PC-9 (cell line): ENCODE results near the gene MUC3A. TPM values are rescaled to one million over a fixed set of nuclear protein-coding genes. Genes with fewer than 3 reads are reported as not detected.

Experiments
- BruUV-seq: library from RNA; stranded (reverse); fragments of 400-500 nt; replicated peaks from 2 replicates; lab custom pipeline; 2021; lab: Mats Ljungman, UMichigan
- CTCF ChIA-PET: fragments of 300-600 bp; sonication (Branson Sonifier 250); formaldehyde crosslinking; loops from one replicate; lab custom pipeline; 2022; ENCODE audit warnings: antibody characterized with exemption; lab: Charles Lee
- POLR2A ChIA-PET: fragments of 300-600 bp; sonication (Branson Sonifier 250); formaldehyde crosslinking; loops from one replicate; lab custom pipeline; 2022; ENCODE audit warnings: antibody characterized with exemption; ENCODE audit not compliant: unreplicated experiment; lab: Charles Lee
- DNase-seq, 2 experiments: peaks; one replicate each; pipeline versions ENCODE4 v3.0.0 to v3.0.0-alpha.2; 2015 to 2022; ENCODE audit warnings: mixed read lengths in 1 of 2
- H2AFZ ChIP-seq: fragments of 200-600 bp; sonication (generic); 2 replicates; pipeline ENCODE4 v1.8.1; 2017; ENCODE audit warnings: antibody characterized with exemption
- H3F3A ChIP-seq: fragments of 200-600 bp; sonication (generic); 2 replicates; pipeline ENCODE4 v1.8.1; 2017; ENCODE audit warnings: antibody characterized with exemption, mild to moderate bottlenecking, low read depth; ENCODE audit not compliant: insufficient read depth
- H3K27ac ChIP-seq: fragments of 200-600 bp; sonication (generic); 2 replicates; pipeline ENCODE4 v1.6.1; 2016; ENCODE audit warnings: mixed run types
- H3K27me3 ChIP-seq: fragments of 200-600 bp; sonication (generic); 2 replicates; pipeline ENCODE4 v1.6.1; 2016; ENCODE audit warnings: low read depth, mixed run types; ENCODE audit not compliant: insufficient read depth
- H3K36me3 ChIP-seq: fragments of 200-600 bp; sonication (generic); 2 replicates; pipeline ENCODE4 v1.6.1; 2016; ENCODE audit warnings: low read depth, mixed run types
- H3K4me1 ChIP-seq: fragments of 200-600 bp; sonication (generic); replicated peaks from 2 replicates; pipeline ENCODE4 v1.6.1; 2016; ENCODE audit warnings: mixed run types; ENCODE audit not compliant: insufficient read depth
- H3K4me2 ChIP-seq: fragments of 200-600 bp; sonication (generic); 2 replicates; pipeline ENCODE4 v1.6.1; 2017; ENCODE audit warnings: mixed run types
- H3K4me3 ChIP-seq: fragments of 200-600 bp; sonication (generic); 2 replicates; pipeline ENCODE4 v1.6.1; 2016; ENCODE audit warnings: mixed run types
- H3K79me2 ChIP-seq: fragments of 200-600 bp; sonication (generic); 2 replicates; pipeline ENCODE4 v1.6.1; 2017; ENCODE audit warnings: low read depth, mixed run types
- H3K9me2 ChIP-seq: fragments of 200-600 bp; sonication (generic); 2 replicates; pipeline ENCODE4 v1.8.1; 2017; ENCODE audit warnings: mild to moderate bottlenecking; ENCODE audit not compliant: insufficient read depth
- H3K9me3 ChIP-seq: fragments of 200-600 bp; sonication (generic); 2 replicates; pipeline ENCODE4 v1.8.1; 2016; ENCODE audit warnings: low read depth; ENCODE audit not compliant: insufficient read depth
- H4K20me1 ChIP-seq: fragments of 200-600 bp; sonication (generic); 2 replicates; pipeline ENCODE4 v1.8.1; 2017; ENCODE audit not compliant: insufficient read depth
- EZH2 ChIP-seq: fragments of 200-600 bp; sonication (generic); IDR thresholded peaks from 2 replicates; pipeline ENCODE4 v1.8.0; 2017; ENCODE audit warnings: antibody characterized with exemption, low read depth
- intact Hi-C: fragments of 100-400 bp; cut with micrococcal nuclease; formaldehyde crosslinking; loops from one replicate; pipeline ENCODE4 v1.10.0; 2022; ENCODE audit not compliant: unreplicated experiment
- total RNA-seq: library from RNA; stranded (reverse); gene quantifications from 2 replicates; pipeline ENCODE4 v1.2.3, GENCODE V29; 2021
- TF ChIP-seq, protein P1 (sequence below): fragments of 200-600 bp; sonication (generic); conservative IDR thresholded peaks from 2 replicates; pipeline ENCODE4 v1.6.1; 2017; ENCODE audit warnings: mixed run types, antibody characterized with exemption, mild to moderate bottlenecking, moderate library complexity

Gene MUC3A
- total RNA-seq, 1 experiment from 2014 or later, result 0.90 TPM

DNA sequence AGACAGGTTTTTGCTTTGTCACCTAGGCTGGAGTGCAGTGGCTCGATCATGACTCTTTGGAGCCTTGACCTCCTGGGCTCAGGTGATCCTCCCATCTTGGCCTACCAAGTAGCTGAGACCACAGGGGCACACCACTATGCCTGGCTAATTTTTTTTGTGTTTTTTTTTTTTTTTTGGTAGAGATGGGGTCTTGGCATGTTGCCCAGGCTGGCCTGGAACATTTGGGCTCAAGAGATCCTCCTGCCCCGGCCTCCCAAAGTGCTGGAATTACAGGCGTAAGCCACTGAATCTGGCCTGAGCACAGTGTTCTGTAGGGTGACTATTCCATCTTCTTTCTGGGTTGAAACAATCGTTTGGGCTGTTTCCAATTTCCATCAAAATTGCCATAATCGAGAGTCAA is 1.5 kb upstream of the MUC3A start:
- Histone ChIP-seq H3F3A (peaks cover 6% of the 10 kb centered on the region; the same call in 1 of the 2 replicates), H3K9me3 (0 out of 2 replicates have a peak, but pooled peaks cover 3% of the 10 kb centered on the region), H3K4me2 (no peak overlapping the region), H3K27me3 (peaks cover 59% of the 10 kb centered on the region), H3K27ac (no peak overlapping the region), H2AFZ (no peak overlapping the region), H4K20me1 (no peaks in the 10 kb centered on the region), H3K4me1 (peaks cover 6% of the 10 kb centered on the region), H3K79me2 (no peaks in the 10 kb centered on the region), H3K36me3 (no peaks in the 10 kb centered on the region), H3K9me2 (no peaks in the 10 kb centered on the region), H3K4me3 (no peak overlapping the region)
- no peak for TF ChIP-seq EZH2
- TF ChIP-seq, protein P1, sequence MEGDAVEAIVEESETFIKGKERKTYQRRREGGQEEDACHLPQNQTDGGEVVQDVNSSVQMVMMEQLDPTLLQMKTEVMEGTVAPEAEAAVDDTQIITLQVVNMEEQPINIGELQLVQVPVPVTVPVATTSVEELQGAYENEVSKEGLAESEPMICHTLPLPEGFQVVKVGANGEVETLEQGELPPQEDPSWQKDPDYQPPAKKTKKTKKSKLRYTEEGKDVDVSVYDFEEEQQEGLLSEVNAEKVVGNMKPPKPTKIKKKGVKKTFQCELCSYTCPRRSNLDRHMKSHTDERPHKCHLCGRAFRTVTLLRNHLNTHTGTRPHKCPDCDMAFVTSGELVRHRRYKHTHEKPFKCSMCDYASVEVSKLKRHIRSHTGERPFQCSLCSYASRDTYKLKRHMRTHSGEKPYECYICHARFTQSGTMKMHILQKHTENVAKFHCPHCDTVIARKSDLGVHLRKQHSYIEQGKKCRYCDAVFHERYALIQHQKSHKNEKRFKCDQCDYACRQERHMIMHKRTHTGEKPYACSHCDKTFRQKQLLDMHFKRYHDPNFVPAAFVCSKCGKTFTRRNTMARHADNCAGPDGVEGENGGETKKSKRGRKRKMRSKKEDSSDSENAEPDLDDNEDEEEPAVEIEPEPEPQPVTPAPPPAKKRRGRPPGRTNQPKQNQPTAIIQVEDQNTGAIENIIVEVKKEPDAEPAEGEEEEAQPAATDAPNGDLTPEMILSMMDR, result no peak
- no peak for DNase-seq
- CTCF ChIA-PET, result interaction anchor here (0.6 kb wide), 1 partner anchor 133 kb away, joined by 4 read pairs; no protein-coding TSS in a partner anchor
- POLR2A ChIA-PET, result interaction anchor here (0.6 kb wide), 1 partner anchor 626 kb away, joined by 3 read pairs; no protein-coding TSS in a partner anchor
- intact Hi-C loops, result no loop called here
- no TSS peak for BruUV-seq

DNA sequence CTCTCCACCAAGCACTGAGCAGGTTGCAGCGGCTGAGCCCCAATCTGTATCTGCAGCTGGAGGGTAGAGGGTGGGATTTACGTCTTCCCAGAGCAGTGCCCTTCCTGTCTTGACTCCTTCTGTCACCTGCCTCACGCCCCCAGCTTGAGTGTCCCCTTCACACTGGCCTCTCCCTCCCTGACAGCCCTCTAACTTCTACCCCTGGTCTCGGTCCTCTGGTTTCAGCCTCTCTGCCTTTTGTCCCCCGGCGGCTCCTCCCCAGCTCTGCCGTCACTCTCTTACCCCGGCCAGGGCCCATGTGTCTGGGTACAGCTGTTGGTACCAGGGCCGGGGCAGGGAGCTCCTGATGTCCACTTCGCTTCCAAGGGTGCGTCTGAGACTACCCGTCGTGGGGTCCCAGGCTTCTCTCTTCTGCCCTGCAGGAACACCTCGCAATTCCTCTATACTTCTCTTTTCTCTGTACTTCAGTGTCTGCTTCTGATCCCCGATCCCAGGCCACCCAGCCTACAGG is 654 bp downstream of the MUC3A start:
- Histone ChIP-seq H3K27me3 (peaks cover 73% of the 10 kb centered on the region), H3K36me3 (no peaks in the 10 kb centered on the region), H3K27ac (no peak overlapping the region), H3K9me3 (no peaks in the 10 kb centered on the region), H2AFZ (no peak overlapping the region), H3K4me1 (no peaks in the 10 kb centered on the region), H3K4me3 (no peak overlapping the region), H3F3A (no peaks in the 10 kb centered on the region), H3K9me2 (no peaks in the 10 kb centered on the region), H3K4me2 (no peak overlapping the region), H4K20me1 (no peaks in the 10 kb centered on the region), H3K79me2 (no peaks in the 10 kb centered on the region)
- CTCF ChIA-PET, result interaction anchor here (0.6 kb wide), 1 partner anchor 313 kb away, joined by 3 read pairs; no protein-coding TSS in a partner anchor
- intact Hi-C loops, result no loop called here
- POLR2A ChIA-PET, result no interaction called here
- no peak for TF ChIP-seq EZH2
- no TSS peak for BruUV-seq
- no peak for DNase-seq

DNA sequence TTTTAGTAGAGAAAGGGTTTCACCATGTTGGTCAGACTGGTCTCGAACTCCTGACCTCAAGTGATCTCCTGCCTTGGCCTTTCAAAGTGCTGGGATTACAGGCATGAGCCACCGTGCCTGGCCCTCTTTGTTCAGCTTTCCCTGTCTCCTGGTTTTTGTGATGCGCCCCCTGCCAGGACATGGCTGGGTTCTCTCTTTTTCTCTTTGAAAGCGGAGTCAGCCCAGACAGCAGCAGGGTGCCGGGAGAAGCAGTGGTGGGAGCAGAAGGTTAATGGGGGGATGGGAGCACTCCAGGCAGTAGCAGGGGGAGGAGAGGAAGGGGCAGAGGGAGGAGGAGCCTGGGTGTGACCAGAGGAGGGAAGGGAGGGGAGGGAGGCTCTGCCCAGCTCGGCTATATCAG is 1.8 kb downstream of the MUC3A start:
- Histone ChIP-seq H3K79me2 (no peaks in the 10 kb centered on the region), H3K27ac (no peak overlapping the region), H3F3A (no peaks in the 10 kb centered on the region), H3K9me3 (no peaks in the 10 kb centered on the region), H3K27me3 (peaks cover 71% of the 10 kb centered on the region), H3K4me3 (no peak overlapping the region), H3K4me2 (no peak overlapping the region), H2AFZ (no peak overlapping the region), H3K4me1 (no peaks in the 10 kb centered on the region), H4K20me1 (no peaks in the 10 kb centered on the region), H3K36me3 (no peaks in the 10 kb centered on the region), H3K9me2 (no peaks in the 10 kb centered on the region)
- CTCF ChIA-PET, result interaction anchor here (0.7 kb wide), 1 partner anchor 26 kb away, joined by 3 read pairs; no protein-coding TSS in a partner anchor
- intact Hi-C loops, result no loop called here
- TF ChIP-seq EZH2, result no peak
- TF ChIP-seq, protein P1, result no peak
- no TSS peak for BruUV-seq
- POLR2A ChIA-PET, result interaction anchor here (0.6 kb wide), 2 partner anchors 58 to 330 kb away, joined by 4 read pairs; no protein-coding TSS in a partner anchor
- no peak for DNase-seq
